H1 (cell line): ENCODE measurements around the gene CFAP92. TPM values are rescaled to one million over a fixed set of nuclear protein-coding genes. Genes with fewer than 3 reads are reported as not detected.

Experiments
- CTBP2 ChIP-seq: IDR thresholded peaks from 2 replicates; pipeline ENCODE4 v1.7.0; 2011; ENCODE audit warnings: borderline replicate concordance, mild to moderate bottlenecking, moderate library complexity, mixed read lengths, low read length; ENCODE audit not compliant: insufficient read depth, insufficient read length
- EZH2 ChIP-seq: fragments of 200-600 bp; sonication (generic); IDR thresholded peaks from 2 replicates; pipeline ENCODE4 v1.7.1; 2012; ENCODE audit warnings: low read depth, mild to moderate bottlenecking, moderate library complexity, low read length, inconsistent platforms; ENCODE audit not compliant: severe bottlenecking
- GABPA ChIP-seq: IDR thresholded peaks from 2 replicates; pipeline ENCODE4 v1.6.1; 2011; ENCODE audit warnings: mild to moderate bottlenecking, low read length, moderate library complexity, borderline replicate concordance; ENCODE audit not compliant: insufficient read depth
- HDAC2 ChIP-seq, 2 experiments: fragments of 300-600 bp in 1 of 2; sonication (generic) in 1 of 2; IDR thresholded peaks; 2 replicates each; pipeline ENCODE4 v1.6.1; 2011 to 2012; ENCODE audit warnings: low read depth in 2 of 2, low read length in 2 of 2, mild to moderate bottlenecking in 2 of 2, moderate library complexity in 2 of 2, borderline replicate concordance in 1 of 2, inconsistent platforms in 1 of 2
- KDM5A ChIP-seq: fragments of 200-600 bp; IDR thresholded peaks from 2 replicates; pipeline ENCODE4 v1.7.1; 2012; ENCODE audit warnings: mild to moderate bottlenecking, low read length, inconsistent platforms, mixed read lengths
- NRF1 ChIP-seq: IDR thresholded peaks from 2 replicates; pipeline ENCODE4 v1.6.1; 2011; ENCODE audit warnings: mild to moderate bottlenecking, low read depth, low read length, improper control_type of control experiment
- POLR2A ChIP-seq, 2 experiments: IDR thresholded peaks; 1 replicate in 1 of 2; 2 replicates in 1 of 2; pipeline ENCODE4 v1.6.1; 2011; ENCODE audit warnings: low read depth in 2 of 2, low read length in 2 of 2, mild to moderate bottlenecking in 2 of 2; ENCODE audit errors: control extremely low read depth in 1 of 2
- SRF ChIP-seq: IDR thresholded peaks from 2 replicates; pipeline ENCODE4 v1.6.1; 2011; ENCODE audit warnings: mild to moderate bottlenecking, low read depth, low read length, moderate library complexity
- SUZ12 ChIP-seq: fragments of 200-600 bp; sonication (generic); IDR thresholded peaks from 2 replicates; pipeline ENCODE4 v1.6.1; 2012; ENCODE audit warnings: mild to moderate bottlenecking, inconsistent platforms, low read length, moderate library complexity, mixed read lengths
- USF2 ChIP-seq: IDR thresholded peaks from 2 replicates; pipeline ENCODE4 v1.6.1; 2011; ENCODE audit warnings: low read length, improper control_type of control experiment
- YY1 ChIP-seq: IDR thresholded peaks from 2 replicates; pipeline ENCODE4 v1.6.1; 2011; ENCODE audit warnings: low read depth, mild to moderate bottlenecking, low read length
- polyA plus RNA-seq, 7 experiments: library from polyadenylated mRNA; depleted of rRNA in 3 of 7; stranded (reverse) in 5 of 7; unstranded in 2 of 7; fragments of >200 nt in 5 of 7; fragments of 200-250 nt in 2 of 7; gene quantifications; 1 replicate in 5 of 7; 2 replicates in 1 of 7; 4 replicates in 1 of 7; pipeline versions ENCODE4 v1.2.1 to v1.2.3, GENCODE V29; 2011 to 2013; ENCODE audit warnings: missing spikeins in 2 of 7, mixed read lengths in 2 of 7
- total RNA-seq: library from RNA; stranded (reverse); fragmentation: NEBNext Ultra II Directional; extraction: Animal tissue kit (Norgen Biotek cat#: 25700); gene quantifications from 2 replicates; pipeline ENCODE4 v1.2.1, GENCODE V29; 2021
- TF ChIP-seq, protein P1 (sequence below): IDR thresholded peaks from 2 replicates; pipeline ENCODE4 v1.6.1; 2012; ENCODE audit warnings: low read length, inconsistent platforms

Gene CFAP92
- total and polyA plus RNA-seq, 2 of the 8 experiments (the other 6 are each of a cell fraction or from before 2014, with no cell fraction given), result 0.77 to 2.0 TPM

GRCh38 chr3:128874481-128875180 lies 119.2 kb downstream of the CFAP92 start (continued):
- TF ChIP-seq, protein P1, sequence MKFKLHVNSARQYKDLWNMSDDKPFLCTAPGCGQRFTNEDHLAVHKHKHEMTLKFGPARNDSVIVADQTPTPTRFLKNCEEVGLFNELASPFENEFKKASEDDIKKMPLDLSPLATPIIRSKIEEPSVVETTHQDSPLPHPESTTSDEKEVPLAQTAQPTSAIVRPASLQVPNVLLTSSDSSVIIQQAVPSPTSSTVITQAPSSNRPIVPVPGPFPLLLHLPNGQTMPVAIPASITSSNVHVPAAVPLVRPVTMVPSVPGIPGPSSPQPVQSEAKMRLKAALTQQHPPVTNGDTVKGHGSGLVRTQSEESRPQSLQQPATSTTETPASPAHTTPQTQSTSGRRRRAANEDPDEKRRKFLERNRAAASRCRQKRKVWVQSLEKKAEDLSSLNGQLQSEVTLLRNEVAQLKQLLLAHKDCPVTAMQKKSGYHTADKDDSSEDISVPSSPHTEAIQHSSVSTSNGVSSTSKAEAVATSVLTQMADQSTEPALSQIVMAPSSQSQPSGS, result no peak
- TF ChIP-seq YY1, result no peak
- no peak for TF ChIP-seq SRF
- TF ChIP-seq CTBP2, result no peak
- no peak for TF ChIP-seq NRF1
- TF ChIP-seq KDM5A, result no peak
- TF ChIP-seq SUZ12, result no peak
- no peak for TF ChIP-seq USF2
- no peak for TF ChIP-seq POLR2A (IDR thresholded peaks at IDR 0.05; ENCODE audit: control extremely low read depth in 1 of 2, low read depth in 2 of 2, low read length in 2 of 2)
- TF ChIP-seq EZH2, result no peak
- no peak for TF ChIP-seq GABPA
- no peak for TF ChIP-seq HDAC2 (IDR thresholded peaks at IDR 0.05; ENCODE audit: borderline replicate concordance in 1 of 2, low read depth in 2 of 2, low read length in 2 of 2)
